Immature natural killer cell (primary cell): Measurements from ENCODE around the gene RNF166. TPM values are rescaled to one million over a fixed set of nuclear protein-coding genes. Genes with fewer than 3 reads are reported as not detected.
A peak's percentile ranks its signal among the peaks of the same experiment; 100 is the strongest.

ENCODE experiments used
- DNase-seq, 3 donors: peaks; one replicate each; pipeline ENCODE4 v3.0.0; 2022; ENCODE audit warnings: mixed read lengths in 1 of 3
- H3K27ac Mint-ChIP-seq, 6 donors: one replicate each; pipeline ENCODE4 v1.8.0; 2020; ENCODE audit warnings: mixed read lengths in 6 of 6, mild to moderate bottlenecking in 5 of 6, inconsistent platforms in 4 of 6, moderate library complexity in 3 of 6
- H3K27me3 Mint-ChIP-seq, 3 donors: one replicate each; pipeline ENCODE4 v1.8.0; 2020 to 2021; ENCODE audit warnings: low read depth in 3 of 3, mild to moderate bottlenecking in 3 of 3, mixed read lengths in 3 of 3, moderate library complexity in 3 of 3, inconsistent platforms in 1 of 3
- H3K36me3 Mint-ChIP-seq, 3 donors: one replicate each; pipeline ENCODE4 v1.8.0; 2020; ENCODE audit warnings: mixed read lengths in 3 of 3, inconsistent platforms in 2 of 3, mild to moderate bottlenecking in 2 of 3
- H3K4me1 Mint-ChIP-seq, 2 donors: one replicate each; pipeline ENCODE4 v1.8.0; 2020; ENCODE audit warnings: inconsistent platforms in 2 of 2, mild to moderate bottlenecking in 2 of 2, mixed read lengths in 2 of 2, moderate library complexity in 1 of 2
- H3K4me3 Mint-ChIP-seq, 5 donors: one replicate each; pipeline ENCODE4 v1.8.0; 2020; ENCODE audit warnings: mild to moderate bottlenecking in 5 of 5, mixed read lengths in 5 of 5, inconsistent platforms in 3 of 5, moderate library complexity in 3 of 5
- H3K9me3 Mint-ChIP-seq, 6 donors: one replicate each; pipeline ENCODE4 v1.8.0; 2020; ENCODE audit warnings: mild to moderate bottlenecking in 6 of 6, mixed read lengths in 6 of 6, inconsistent platforms in 4 of 6, moderate library complexity in 3 of 6
- polyA plus RNA-seq, 3 donors: library from polyadenylated mRNA; unstranded; fragments of 300-500 nt; fragmentation: Illumina TruSeq; gene quantifications; one replicate each; pipeline ENCODE4 v1.2.3, GENCODE V29; 2021

Gene RNF166
- polyA plus RNA-seq, 3 donors from 2014 or later = 129 to 157 (median 141) TPM

GRCh38 chr16:88703486-88704309 is 2.5 kb downstream of the RNF166 start:
- Mint-ChIP-seq H3K4me1 (peaks cover 70 to 72% of the 10 kb centered on the region in 2 donors), H3K27me3 (peaks cover 23 to 56% (median 33%) of the 10 kb centered on the region in 3 donors), H3K9me3 (no peaks in the 10 kb centered on the region)

GRCh38 chr16:88702371-88703210 is 3.6 kb downstream of the RNF166 start:
- H3K4me3 Mint-ChIP-seq = peak overlapping the region; percentile 81 to 96 (median 89)
- H3K4me1 Mint-ChIP-seq = peaks cover 71 to 73% of the 10 kb centered on the region in 2 donors
- peak overlapping the region; percentile 92 to 99 (median 95) for H3K27ac Mint-ChIP-seq
- H3K27me3 Mint-ChIP-seq = peaks cover 23 to 60% (median 33%) of the 10 kb centered on the region in 3 donors
- H3K36me3 Mint-ChIP-seq = peaks cover 0 to 4% (median 3%) of the 10 kb centered on the region in 3 donors
- no peaks in the 10 kb centered on the region for H3K9me3 Mint-ChIP-seq
- peak in 1 of 3 donors; percentile 24 for DNase-seq

More at GRCh38 chr16:88703486-88704309, 2.5 kb downstream of the RNF166 start:
- peak; percentile 86 to 90 (median 87) for DNase-seq
- Mint-ChIP-seq H3K27ac (peak overlapping the region; percentile 92 to 99 (median 95)), H3K36me3 (peaks cover 0 to 4% (median 3%) of the 10 kb centered on the region in 3 donors), H3K4me3 (peak overlapping the region; percentile 81 to 96 (median 89))

DNA sequence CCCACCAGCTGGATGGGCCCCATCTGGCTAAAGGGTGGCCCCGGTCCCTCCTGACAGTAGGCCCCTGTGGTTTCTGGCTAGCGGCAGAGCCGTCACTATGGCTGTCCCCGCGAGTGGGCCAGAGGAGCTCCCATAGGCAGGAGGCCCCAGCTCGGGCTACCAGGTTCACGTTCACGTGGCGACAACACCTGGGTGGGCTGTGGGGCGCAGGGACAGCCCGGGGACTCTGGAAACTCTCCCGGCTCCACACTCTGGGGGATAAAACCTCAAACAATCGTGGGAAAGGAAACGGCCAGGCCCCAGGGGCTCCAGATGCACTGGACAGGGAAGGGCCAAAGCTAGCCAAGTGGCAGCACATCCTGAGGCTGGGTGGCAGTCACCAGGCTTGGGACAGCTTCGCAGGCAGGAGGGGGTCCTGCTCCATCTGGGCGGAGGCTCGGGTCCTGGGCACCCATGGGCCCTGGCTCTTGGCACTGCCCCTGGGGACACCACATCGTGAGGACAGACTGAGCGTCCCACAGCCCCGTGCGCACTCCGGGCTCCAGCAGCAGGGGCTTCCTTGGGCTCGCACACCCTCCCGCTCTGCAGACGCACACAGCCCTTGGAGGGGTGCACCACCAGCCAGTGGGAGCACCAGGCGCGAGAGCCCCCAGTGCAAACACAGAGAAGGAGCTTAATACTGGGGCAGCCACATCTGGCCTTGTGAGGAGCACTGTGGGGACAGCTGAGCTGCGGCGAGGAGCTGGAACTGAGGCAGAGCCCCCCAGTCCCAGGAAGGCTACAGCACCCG is 4.4 kb downstream of the RNF166 start:
- peaks cover 0 to 4% (median 3%) of the 10 kb centered on the region in 3 donors for H3K36me3 Mint-ChIP-seq
- peaks cover 66 to 67% of the 10 kb centered on the region in 2 donors for H3K4me1 Mint-ChIP-seq
- H3K4me3 Mint-ChIP-seq = peak overlapping the region; percentile 81 to 96 (median 89)
- no peaks in the 10 kb centered on the region for H3K9me3 Mint-ChIP-seq
- DNase-seq = peak in 2 of 3 donors; percentile 27 to 30
- peak overlapping the region; percentile 92 to 99 (median 95) for H3K27ac Mint-ChIP-seq
- H3K27me3 Mint-ChIP-seq = peaks cover 23 to 57% (median 33%) of the 10 kb centered on the region in 3 donors

DNA sequence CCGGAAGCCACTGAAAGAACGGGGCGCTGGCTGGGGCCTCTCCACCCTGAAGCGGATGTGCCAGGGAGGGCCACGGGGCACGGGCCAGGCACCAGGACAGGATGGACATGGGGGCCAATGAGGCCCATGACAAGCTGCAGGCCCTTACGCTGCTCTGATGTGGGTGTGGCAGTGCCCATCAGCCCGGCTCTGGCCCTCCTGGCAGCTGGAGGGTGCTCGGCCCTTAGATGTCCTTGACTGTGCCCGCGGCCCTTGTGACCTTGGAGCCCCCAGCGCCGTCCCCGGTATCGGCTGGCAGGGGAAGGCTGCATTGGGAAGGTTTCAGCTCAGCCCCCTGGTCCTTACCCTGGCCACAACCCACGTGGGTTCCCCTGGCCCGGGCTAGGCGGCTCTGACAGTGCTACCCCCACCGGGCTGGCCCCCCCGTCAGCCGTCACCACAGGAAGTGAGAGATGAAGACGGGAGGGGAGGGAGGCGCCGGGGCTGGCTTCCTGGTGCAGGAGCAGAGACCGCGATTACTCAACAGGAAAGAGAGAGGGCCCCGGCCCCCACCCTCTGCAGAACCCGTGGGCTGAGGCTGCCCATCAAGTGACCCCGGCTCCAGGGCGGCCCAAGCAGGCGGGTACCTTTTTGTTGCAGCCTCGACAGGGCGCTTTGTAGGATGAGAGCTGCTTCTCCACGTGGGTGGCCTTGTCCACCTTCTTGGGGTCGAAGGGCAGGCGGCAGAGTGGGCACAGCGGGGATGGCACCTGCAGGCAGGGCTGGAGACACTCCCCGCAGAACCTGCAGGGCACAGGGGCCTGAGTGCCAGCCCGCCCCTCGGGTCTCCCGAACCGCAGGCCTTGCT is 5.3 kb downstream of the RNF166 start:
- H3K4me1 Mint-ChIP-seq = peaks cover 64 to 67% of the 10 kb centered on the region in 2 donors
- peak overlapping the region; percentile 92 to 99 (median 95) for H3K27ac Mint-ChIP-seq
- H3K27me3 Mint-ChIP-seq = peaks cover 23 to 57% (median 33%) of the 10 kb centered on the region in 3 donors
- no peaks in the 10 kb centered on the region for H3K9me3 Mint-ChIP-seq
- H3K4me3 Mint-ChIP-seq = peak overlapping the region; percentile 81 to 96 (median 89)
- DNase-seq = peak; percentile 98 to 99 (median 98)
- peaks cover 0 to 4% (median 3%) of the 10 kb centered on the region in 3 donors for H3K36me3 Mint-ChIP-seq

DNA sequence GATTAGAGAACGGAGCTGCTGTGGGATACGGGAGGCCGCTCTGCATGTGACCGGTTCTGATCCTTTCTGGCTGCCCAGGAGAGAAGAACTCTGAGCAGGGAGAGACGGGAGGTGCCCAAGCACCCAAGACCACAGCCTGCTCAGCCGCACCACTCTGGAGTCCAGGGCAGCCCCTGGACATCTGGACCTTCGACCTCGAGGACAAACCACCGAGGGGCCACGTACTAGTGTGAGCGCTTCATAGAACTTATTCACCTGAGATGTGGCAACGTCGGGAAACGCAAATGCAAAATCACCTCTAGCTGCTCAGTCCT is 5.9 kb downstream of the RNF166 start:
- peaks cover 0 to 4% (median 3%) of the 10 kb centered on the region in 3 donors for H3K36me3 Mint-ChIP-seq
- peak overlapping the region; percentile 92 to 99 (median 95) for H3K27ac Mint-ChIP-seq
- DNase-seq = no peak
- peaks cover 19 to 53% (median 30%) of the 10 kb centered on the region in 3 donors for H3K27me3 Mint-ChIP-seq
- H3K4me1 Mint-ChIP-seq = peaks cover 61 to 64% of the 10 kb centered on the region in 2 donors
- peak overlapping the region; percentile 81 to 96 (median 89) for H3K4me3 Mint-ChIP-seq
- H3K9me3 Mint-ChIP-seq = no peaks in the 10 kb centered on the region

- peak overlapping the region in 2 of 5 donors; percentile 89 to 96 for H3K4me3 Mint-ChIP-seq
- H3K4me1 Mint-ChIP-seq = peaks cover 53 to 54% of the 10 kb centered on the region in 2 donors
- DNase-seq = no peak
- peaks cover 0 to 4% (median 3%) of the 10 kb centered on the region in 3 donors for H3K36me3 Mint-ChIP-seq
- peaks cover 14 to 46% (median 26%) of the 10 kb centered on the region in 3 donors for H3K27me3 Mint-ChIP-seq
- H3K27ac Mint-ChIP-seq = peak overlapping the region in 2 of 6 donors; percentile 45 to 95
- no peaks in the 10 kb centered on the region for H3K9me3 Mint-ChIP-seq
Observed at GRCh38 chr16:88699180-88699579, 7.0 kb downstream of the RNF166 start.

DNA sequence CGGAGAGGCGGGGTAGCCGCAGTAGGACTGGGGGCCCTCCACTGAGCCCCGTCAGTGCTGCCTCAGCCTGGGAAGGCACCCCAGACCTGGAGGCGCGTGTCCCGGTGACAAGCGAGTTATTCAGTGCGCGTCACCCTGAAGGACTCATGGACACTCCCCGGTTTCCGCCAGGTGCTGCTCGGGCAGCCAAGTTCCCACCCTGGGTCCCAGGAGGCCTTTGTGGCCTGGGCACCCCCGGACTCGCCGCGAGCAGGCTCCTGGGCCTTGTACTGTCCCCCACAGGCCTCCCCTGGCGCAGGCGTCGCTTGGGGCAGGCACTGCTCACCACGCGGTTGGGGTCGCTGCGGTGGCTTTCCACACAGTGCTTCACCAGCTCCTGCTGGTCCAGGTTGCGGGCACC is 7.6 kb downstream of the RNF166 start:
- Mint-ChIP-seq H3K27me3 (peaks cover 10 to 41% (median 21%) of the 10 kb centered on the region in 3 donors), H3K4me3 (no peak overlapping the region), H3K4me1 (peaks cover 47 to 51% of the 10 kb centered on the region in 2 donors), H3K36me3 (peaks cover 0 to 4% (median 3%) of the 10 kb centered on the region in 3 donors), H3K9me3 (no peaks in the 10 kb centered on the region), H3K27ac (peak overlapping the region in 1 of 6 donors; percentile 72)
- DNase-seq = no peak

DNA sequence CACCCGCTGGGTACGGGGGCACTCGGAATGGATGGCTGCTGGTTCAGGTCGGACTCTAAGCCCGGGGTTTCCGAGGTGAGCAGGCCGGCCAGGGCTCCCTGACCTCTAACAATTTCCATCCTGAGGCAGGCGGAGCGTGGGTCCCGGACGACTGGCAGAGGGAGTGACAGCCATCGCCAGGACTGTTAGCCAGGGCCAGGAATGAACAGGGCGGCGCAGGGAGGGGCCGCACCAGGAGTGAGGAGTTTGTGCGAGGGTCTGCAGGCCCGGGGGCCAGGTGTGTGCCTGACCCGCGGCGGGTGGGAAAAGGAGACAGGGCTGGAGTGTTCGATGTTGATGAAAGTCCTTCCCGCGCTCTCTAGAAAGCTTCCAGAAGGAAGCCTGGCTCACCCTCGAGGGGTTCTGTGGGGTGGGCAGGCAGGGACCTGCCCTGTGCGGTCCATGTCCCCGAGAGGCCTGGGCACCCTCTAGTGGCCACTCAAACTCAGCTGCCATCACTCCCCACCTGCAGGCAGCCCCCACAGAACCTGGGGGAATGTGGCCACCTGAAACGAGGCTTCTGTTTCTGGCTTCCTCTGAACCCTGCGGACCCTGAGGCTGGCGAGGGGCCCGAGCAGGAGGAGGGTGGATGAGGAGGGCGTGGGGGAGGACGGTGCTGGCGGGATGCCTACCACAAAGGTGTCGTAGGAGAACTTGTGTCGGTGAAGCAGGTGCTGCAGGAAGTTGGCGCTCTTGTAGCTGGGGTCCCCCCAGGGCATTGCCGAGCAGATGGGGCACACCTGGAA is 8.2 kb downstream of the RNF166 start:
- Mint-ChIP-seq H3K4me1 (peaks cover 42 to 45% of the 10 kb centered on the region in 2 donors), H3K9me3 (no peaks in the 10 kb centered on the region), H3K27me3 (peaks cover 12 to 34% (median 15%) of the 10 kb centered on the region in 3 donors), H3K36me3 (peaks cover 0 to 4% (median 3%) of the 10 kb centered on the region in 3 donors), H3K4me3 (no peak overlapping the region), H3K27ac (peak overlapping the region in 5 of 6 donors; percentile 34 to 72 (median 50))
- DNase-seq = no peak

DNA sequence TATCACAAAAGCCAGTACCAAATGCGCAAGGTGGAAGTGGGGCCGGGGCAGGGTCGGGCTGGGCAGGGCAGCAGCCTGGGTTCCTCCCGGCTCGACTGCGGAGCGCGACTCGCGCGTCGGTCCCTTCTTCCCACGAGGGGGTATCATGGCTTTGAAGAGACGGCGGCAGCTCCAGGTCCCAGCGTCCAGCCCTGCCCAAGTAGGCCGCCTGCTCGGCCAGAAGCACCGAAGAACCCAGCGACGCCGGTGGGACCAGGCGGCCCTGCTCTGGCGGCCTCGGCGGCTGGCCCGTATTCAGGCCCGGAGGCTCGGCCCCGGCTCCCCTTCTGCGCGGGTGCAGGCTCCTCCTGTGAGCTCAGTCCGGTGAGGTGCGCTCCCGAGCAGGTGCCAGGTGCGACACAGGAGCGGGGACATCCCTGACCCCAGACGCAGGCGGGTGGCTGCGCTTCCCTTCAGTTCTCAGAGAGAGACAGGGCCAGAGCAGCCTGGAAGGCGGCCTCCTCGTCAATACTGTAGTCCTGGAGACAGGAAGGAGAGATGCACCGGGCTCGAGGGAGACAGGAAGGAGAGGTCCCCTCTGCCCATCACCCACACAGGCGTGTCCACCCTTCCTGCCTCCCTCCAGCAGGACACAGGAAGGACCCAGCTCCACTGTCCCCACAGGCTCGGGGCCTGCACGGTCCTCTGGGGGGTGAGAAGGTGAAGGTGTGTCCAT is 8.9 kb downstream of the RNF166 start:
- peaks cover 10 to 28% (median 12%) of the 10 kb centered on the region in 3 donors for H3K27me3 Mint-ChIP-seq
- no peaks in the 10 kb centered on the region for H3K36me3 Mint-ChIP-seq
- no peak for DNase-seq
- no peaks in the 10 kb centered on the region for H3K9me3 Mint-ChIP-seq
- peak overlapping the region in 5 of 6 donors; percentile 34 to 79 (median 50) for H3K27ac Mint-ChIP-seq
- H3K4me1 Mint-ChIP-seq = peaks cover 42 to 45% of the 10 kb centered on the region in 2 donors
- no peak overlapping the region for H3K4me3 Mint-ChIP-seq

DNA sequence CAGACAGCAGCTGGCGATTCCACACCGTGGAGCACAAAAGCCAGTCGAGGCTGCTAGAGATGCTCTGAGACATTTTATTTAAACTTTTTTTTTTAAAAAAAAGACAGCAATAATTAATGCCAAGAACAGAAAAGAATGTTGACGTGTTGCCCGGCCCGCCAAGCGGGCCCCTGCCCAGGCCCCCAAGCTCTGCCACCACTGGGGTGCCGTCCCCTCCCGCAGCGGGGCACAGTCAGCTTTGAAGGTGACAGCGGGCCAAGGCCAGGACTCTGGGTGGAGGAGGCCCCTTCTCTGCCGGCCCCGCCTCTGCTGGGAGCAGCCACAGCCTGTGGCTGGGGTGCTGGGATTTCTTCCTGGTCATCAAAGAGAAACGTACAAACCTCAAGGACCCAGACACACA is 9.8 kb downstream of the RNF166 start:
- peak overlapping the region in 3 of 6 donors; percentile 28 to 79 (median 46) for H3K27ac Mint-ChIP-seq
- peaks cover 42 to 45% of the 10 kb centered on the region in 2 donors for H3K4me1 Mint-ChIP-seq
- no peak for DNase-seq
- H3K36me3 Mint-ChIP-seq = no peaks in the 10 kb centered on the region
- peaks cover 9 to 20% (median 10%) of the 10 kb centered on the region in 3 donors for H3K27me3 Mint-ChIP-seq
- H3K9me3 Mint-ChIP-seq = no peaks in the 10 kb centered on the region
- H3K4me3 Mint-ChIP-seq = no peak overlapping the region

DNA sequence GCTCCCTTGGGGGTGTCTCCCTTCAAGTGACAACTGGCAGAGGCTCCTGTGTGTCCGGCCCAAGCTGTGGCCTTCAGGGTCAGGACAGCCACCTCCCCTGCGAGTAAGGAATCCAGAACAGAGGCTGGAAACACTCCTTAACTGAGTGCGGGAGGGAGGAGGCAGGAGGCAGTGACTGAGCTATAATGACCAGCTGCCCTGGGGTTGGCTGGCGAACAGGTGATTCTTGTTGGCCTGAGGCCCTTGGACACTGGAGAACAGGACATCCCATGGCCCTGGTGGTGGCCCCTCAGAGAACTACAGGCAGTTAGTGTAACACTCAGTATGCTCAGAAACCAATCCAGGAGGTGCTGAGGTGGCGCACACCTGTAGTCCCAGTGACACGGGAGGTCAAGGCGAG is 10.5 kb downstream of the RNF166 start:
- peaks cover 0 to 1% (median 0%) of the 10 kb centered on the region in 6 donors for H3K9me3 Mint-ChIP-seq

More for the DNA sequence above, 10.5 kb downstream of the RNF166 start:
- Mint-ChIP-seq H3K4me1 (peaks cover 40 to 45% of the 10 kb centered on the region in 2 donors), H3K36me3 (no peaks in the 10 kb centered on the region), H3K4me3 (no peak overlapping the region), H3K27me3 (peaks cover 4 to 14% (median 6%) of the 10 kb centered on the region in 3 donors), H3K27ac (peak overlapping the region in 4 of 6 donors; percentile 17 to 65 (median 40))
- no peak for DNase-seq
